GM12872 (cell line): ENCODE measurements around the gene JARID2.

Source experiments
- TF ChIP-seq, protein P1 (sequence below): IDR thresholded peaks from 3 replicates; pipeline ENCODE4 v1.5.1; 2011; ENCODE audit warnings: low read depth, mild to moderate bottlenecking, low read length, moderate library complexity; ENCODE audit not compliant: insufficient read depth

The JARID2 gene

GRCh38 chr6:15536198-15536955 lies 290.5 kb downstream of the JARID2 start:
- TF ChIP-seq, protein P1, sequence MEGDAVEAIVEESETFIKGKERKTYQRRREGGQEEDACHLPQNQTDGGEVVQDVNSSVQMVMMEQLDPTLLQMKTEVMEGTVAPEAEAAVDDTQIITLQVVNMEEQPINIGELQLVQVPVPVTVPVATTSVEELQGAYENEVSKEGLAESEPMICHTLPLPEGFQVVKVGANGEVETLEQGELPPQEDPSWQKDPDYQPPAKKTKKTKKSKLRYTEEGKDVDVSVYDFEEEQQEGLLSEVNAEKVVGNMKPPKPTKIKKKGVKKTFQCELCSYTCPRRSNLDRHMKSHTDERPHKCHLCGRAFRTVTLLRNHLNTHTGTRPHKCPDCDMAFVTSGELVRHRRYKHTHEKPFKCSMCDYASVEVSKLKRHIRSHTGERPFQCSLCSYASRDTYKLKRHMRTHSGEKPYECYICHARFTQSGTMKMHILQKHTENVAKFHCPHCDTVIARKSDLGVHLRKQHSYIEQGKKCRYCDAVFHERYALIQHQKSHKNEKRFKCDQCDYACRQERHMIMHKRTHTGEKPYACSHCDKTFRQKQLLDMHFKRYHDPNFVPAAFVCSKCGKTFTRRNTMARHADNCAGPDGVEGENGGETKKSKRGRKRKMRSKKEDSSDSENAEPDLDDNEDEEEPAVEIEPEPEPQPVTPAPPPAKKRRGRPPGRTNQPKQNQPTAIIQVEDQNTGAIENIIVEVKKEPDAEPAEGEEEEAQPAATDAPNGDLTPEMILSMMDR: no peak

GRCh38 chr6:15538106-15538505 lies 292.2 kb downstream of the JARID2 start:
- TF ChIP-seq, protein P1: no peak

DNA sequence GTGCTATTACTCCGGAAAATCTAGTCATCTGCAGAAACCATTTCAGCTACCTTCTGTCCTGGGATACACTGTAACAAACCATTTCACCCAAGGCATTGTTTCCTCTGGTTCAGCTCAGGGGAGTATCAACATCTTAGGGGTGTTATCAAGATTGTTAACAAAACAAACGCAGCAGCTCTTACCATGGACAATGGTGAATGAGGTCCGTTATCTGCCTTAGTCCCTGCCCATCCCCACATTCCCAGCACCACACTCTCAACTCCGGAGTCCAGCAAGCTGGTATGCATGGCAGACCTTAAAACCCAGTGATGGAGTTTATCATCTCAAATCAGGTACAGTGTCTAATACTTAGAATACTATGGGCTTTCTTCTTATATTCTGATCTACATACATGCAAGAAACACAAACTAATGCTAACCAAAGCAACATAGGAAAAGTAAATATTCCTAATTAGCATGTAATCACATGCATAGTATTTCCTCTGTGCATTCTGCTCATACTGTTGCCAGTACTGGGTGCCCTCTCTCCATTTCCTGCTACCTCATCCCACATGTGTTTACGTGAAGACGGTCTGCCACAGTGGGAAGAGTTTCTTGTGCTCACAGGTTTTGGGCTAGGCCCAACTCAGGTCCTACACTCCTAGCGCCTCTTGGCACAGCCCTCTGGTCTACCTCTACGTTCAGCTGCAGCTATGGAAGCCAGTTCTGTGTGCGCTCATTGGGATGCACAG lies 293.1 kb downstream of the JARID2 start:
- TF ChIP-seq, protein P1: no peak

DNA sequence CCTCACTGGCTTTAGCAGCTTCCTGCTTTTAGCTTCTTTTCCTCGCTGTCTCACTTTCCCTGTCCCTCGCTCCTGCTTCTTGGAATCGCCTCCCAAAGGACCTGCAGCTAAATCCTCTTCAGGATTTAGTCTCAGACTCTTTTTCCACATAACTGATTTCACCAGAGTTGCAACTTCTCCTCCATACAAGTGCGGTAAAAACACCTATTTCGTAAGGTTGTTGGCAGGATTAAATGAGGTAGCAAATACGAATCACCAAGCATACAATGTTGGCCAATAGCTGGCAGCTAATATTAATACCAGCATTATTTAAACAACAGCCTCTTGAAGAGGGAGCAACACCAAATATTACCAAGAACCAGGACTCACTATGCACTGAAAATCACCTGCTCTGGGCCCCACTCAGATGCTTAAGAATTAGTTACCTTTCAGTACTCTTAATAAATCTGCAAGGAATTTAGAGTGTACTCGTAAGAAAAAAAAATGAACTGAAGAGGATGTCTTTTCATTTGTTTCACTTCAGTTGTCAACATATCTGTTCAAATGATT lies 293.9 kb downstream of the JARID2 start:
- TF ChIP-seq, protein P1: no peak

GRCh38 chr6:15544321-15544900 lies 298.5 kb downstream of the JARID2 start:
- TF ChIP-seq, protein P1: no peak

DNA sequence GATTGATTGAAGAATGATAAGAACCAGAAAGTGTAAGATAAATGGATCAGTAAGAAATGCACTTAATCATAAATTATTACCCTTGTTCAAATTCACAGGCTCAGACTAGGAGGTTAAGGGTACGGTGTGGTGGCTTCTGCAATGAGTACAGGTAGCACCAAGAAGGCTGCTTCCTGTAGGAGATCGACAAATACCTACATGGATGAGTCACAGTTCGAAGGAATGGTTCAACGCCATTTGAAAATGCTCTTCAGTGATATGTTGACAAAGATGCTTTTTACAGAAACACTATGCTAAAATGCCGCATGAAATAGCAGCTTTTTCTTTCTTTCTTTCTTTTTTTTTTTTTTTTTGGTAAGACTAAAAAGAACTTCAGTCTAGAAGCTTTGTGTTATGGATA lies 300.7 kb downstream of the JARID2 start:
- TF ChIP-seq, protein P1: no peak

GRCh38 chr6:15547400-15547799 lies 301.5 kb downstream of the JARID2 start:
- TF ChIP-seq, protein P1: no peak
